Endodermal cell (in vitro differentiated cells): ENCODE data around the gene YIPF3. TPM values are rescaled to one million over a fixed set of nuclear protein-coding genes. Genes with fewer than 3 reads are reported as not detected.

ENCODE experiments used
- DNase-seq: peaks from one replicate; pipeline ENCODE4 v3.0.0-alpha.2; 2017
- H3K27ac ChIP-seq: 2 replicates; pipeline ENCODE4 v1.5.1; 2013; ENCODE audit warnings: mild to moderate bottlenecking, low read depth, low read length, moderate library complexity
- H3K27me3 ChIP-seq: 2 replicates; pipeline ENCODE4 v1.6.1; 2013; ENCODE audit warnings: mild to moderate bottlenecking, low read length, moderate library complexity; ENCODE audit not compliant: insufficient read depth, control insufficient read depth, poor library complexity, severe bottlenecking
- H3K36me3 ChIP-seq: 2 replicates; pipeline ENCODE4 v1.7.0; 2013; ENCODE audit warnings: mild to moderate bottlenecking, low read length, moderate library complexity; ENCODE audit not compliant: control insufficient read depth, insufficient read depth
- H3K4me1 ChIP-seq: one replicate; pipeline ENCODE4 v1.7.0; 2013; ENCODE audit warnings: low read length; ENCODE audit not compliant: control insufficient read depth, insufficient read depth
- H3K4me3 ChIP-seq: 2 replicates; pipeline ENCODE4 v1.5.1; 2013; ENCODE audit warnings: mild to moderate bottlenecking, low read length, moderate library complexity
- H3K9ac ChIP-seq: 2 replicates; pipeline ENCODE4 v1.6.1; 2013; ENCODE audit warnings: mild to moderate bottlenecking, low read length, moderate library complexity; ENCODE audit not compliant: poor library complexity, severe bottlenecking; ENCODE audit errors: extremely low read depth
- H3K9me3 ChIP-seq: 2 replicates; pipeline ENCODE4 v1.6.1; 2013; ENCODE audit warnings: mild to moderate bottlenecking, low read length, moderate library complexity; ENCODE audit not compliant: control insufficient read depth
- H3K27ac Mint-ChIP-seq: 2 replicates; pipeline ENCODE4 v1.8.0; 2020; ENCODE audit warnings: mixed read lengths
- H3K27me3 Mint-ChIP-seq: 2 replicates; pipeline ENCODE4 v1.8.0; 2021; ENCODE audit warnings: mild to moderate bottlenecking, mixed read lengths; ENCODE audit not compliant: insufficient read depth
- H3K36me3 Mint-ChIP-seq: 2 replicates; pipeline ENCODE4 v1.8.0; 2020; ENCODE audit warnings: low read depth, mixed read lengths
- H3K4me1 Mint-ChIP-seq: 2 replicates; pipeline ENCODE4 v1.8.0; 2020; ENCODE audit warnings: mixed read lengths
- H3K4me3 Mint-ChIP-seq: 2 replicates; pipeline ENCODE4 v1.8.0; 2020; ENCODE audit warnings: mild to moderate bottlenecking, moderate library complexity, mixed read lengths
- H3K9me3 Mint-ChIP-seq: 2 replicates; pipeline ENCODE4 v1.8.0; 2020; ENCODE audit warnings: mild to moderate bottlenecking, mixed read lengths
- WGBS, 2 experiments: methylation state at CpG; one replicate each; pipeline versions ENCODE4 v1.1.5 to v1.1.7; 2013; ENCODE audit warnings: missing lambda C conversion rate in 2 of 2, mixed read lengths in 1 of 2; ENCODE audit not compliant: insufficient coverage in 1 of 2, insufficient read length in 1 of 2; 5-methylcytosine and 5-hydroxymethylcytosine counted together
- total RNA-seq, 2 donors: library from RNA; stranded (reverse); fragmentation: NEBNext Ultra II Directional in 1 of 2; extraction: Animal tissue kit (Norgen Biotek cat#: 25700) in 1 of 2; gene quantifications; 2 replicates in 1 of 2; 3 replicates in 1 of 2; pipeline ENCODE4 v1.2.1, GENCODE V29; 2021
- TF ChIP-seq, protein P1 (sequence below): fragments of 200-600 bp; sonication (generic); conservative IDR thresholded peaks from 2 replicates; pipeline ENCODE4 v1.5.0; 2021; ENCODE audit warnings: antibody characterized with exemption, mild to moderate bottlenecking

Gene YIPF3
- total RNA-seq, 2 donors from 2014 or later, result 87.7 to 103 TPM

DNA sequence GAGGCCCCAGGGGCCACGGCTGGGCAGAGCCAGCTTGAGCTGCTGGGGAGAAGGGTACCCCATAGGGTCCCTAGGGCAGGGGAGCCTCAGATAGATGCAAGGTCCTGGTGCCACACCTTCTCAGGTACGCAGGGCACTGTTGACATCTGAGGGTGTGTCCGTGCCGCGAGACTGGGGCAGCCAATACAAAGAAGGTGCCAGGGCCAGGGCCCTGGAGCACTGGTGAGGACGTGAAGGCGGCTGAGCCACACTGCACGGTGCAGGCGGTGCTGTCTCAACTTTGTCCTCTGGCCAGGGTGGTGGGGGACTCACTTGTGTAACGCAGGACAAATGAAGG lies 5.9 kb downstream of the YIPF3 start:
- Histone ChIP-seq H3K9ac (no peak overlapping the region), H3K27ac (no peak overlapping the region)
- H3K27me3 Mint-ChIP-seq, result peaks cover 31% of the 10 kb centered on the region

DNA sequence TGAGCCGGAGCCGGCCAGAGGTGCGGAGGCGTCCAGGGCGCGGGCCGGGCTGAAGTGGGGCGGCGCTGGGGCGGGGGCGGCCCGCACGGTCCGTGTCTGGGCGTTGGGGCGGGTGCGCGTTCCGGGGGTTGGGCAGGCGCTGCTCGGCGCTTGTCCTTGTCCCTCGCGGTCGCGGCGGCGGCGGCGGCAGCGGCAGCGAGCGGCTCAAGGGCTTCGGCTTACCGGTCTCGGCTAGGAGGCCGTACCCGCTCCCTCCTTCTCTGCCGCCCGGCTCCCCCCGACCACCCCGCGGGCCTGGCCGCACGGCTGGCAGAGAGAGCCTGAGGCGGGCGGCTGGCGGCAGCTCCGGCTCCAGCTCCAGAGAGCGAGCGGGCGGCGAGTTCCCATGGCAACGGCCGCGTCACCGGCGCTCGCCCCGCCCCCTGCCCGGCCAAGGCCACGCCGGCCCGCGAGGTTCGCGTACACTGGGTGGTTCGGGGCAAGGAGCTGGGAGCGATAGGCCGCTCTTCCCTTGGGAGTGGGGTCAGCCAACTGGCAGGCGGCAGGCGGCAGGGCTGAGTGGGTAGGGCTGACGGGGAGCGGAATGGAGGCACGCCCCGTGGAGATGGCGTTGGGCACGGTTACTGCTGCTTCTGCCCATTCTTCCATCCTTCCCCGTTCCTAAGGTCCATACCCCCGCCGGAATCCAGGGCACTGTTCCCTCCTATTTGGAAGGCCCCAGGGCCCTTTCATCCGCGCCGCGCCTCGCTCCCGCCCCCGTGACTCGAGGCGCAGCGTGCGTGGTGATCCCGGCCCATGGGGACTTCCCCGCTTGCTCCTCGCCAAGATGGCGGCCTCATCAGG lies 6.5 kb downstream of the YIPF3 start, which contains the start of gene LRRC73:
Gene LRRC73, minus strand, starts transcription at position 363 of the 843 bp plus-strand sequence. CDS start 561 bp downstream, outside the sequence.
- no peak within 1 kb of the TSS for H3K27ac Mint-ChIP-seq
- Histone ChIP-seq H3K9ac (no peak within 1 kb of the TSS), H3K4me1 (no peaks in the 10 kb centered on the region), H3K36me3 (peaks cover 42% of the 10 kb centered on the region), H3K9me3 (no peaks in the 10 kb centered on the region), H3K4me3 (peak within 1 kb of the TSS; percentile 58), H3K27me3 (peaks cover 23% of the 10 kb centered on the region), H3K27ac (no peak within 1 kb of the TSS)
- peak within 1 kb of the TSS; percentile 61 for H3K4me3 Mint-ChIP-seq
- peaks cover 31% of the 10 kb centered on the region for H3K27me3 Mint-ChIP-seq
- peaks cover 4% of the 10 kb centered on the region for H3K4me1 Mint-ChIP-seq
- peak; percentile 94 for DNase-seq
- no peaks in the 10 kb centered on the region for H3K9me3 Mint-ChIP-seq
- H3K36me3 Mint-ChIP-seq, result peaks cover 29% of the 10 kb centered on the region
- TF ChIP-seq, protein P1, sequence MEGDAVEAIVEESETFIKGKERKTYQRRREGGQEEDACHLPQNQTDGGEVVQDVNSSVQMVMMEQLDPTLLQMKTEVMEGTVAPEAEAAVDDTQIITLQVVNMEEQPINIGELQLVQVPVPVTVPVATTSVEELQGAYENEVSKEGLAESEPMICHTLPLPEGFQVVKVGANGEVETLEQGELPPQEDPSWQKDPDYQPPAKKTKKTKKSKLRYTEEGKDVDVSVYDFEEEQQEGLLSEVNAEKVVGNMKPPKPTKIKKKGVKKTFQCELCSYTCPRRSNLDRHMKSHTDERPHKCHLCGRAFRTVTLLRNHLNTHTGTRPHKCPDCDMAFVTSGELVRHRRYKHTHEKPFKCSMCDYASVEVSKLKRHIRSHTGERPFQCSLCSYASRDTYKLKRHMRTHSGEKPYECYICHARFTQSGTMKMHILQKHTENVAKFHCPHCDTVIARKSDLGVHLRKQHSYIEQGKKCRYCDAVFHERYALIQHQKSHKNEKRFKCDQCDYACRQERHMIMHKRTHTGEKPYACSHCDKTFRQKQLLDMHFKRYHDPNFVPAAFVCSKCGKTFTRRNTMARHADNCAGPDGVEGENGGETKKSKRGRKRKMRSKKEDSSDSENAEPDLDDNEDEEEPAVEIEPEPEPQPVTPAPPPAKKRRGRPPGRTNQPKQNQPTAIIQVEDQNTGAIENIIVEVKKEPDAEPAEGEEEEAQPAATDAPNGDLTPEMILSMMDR, result no peak
- WGBS, 2 experiments, result 14 to 46% methylated on average over 31 to 96 of the region's 96 CpGs

More for the DNA sequence above, 5.9 kb downstream of the YIPF3 start:
- TF ChIP-seq, protein P1, result no peak
- H3K4me3 ChIP-seq, result no peak overlapping the region
- whole genome bisulfite sequencing, 2 experiments, result 94 to 96% methylated on average over 9 to 10 of the region's 10 CpGs
- H3K9me3 ChIP-seq, result no peaks in the 10 kb centered on the region
- H3K4me1 ChIP-seq, result peaks cover 4% of the 10 kb centered on the region
- no peak for DNase-seq
- peaks cover 8% of the 10 kb centered on the region for H3K4me1 Mint-ChIP-seq
- H3K4me3 Mint-ChIP-seq, result peak overlapping the region; percentile 61
- peaks cover 23% of the 10 kb centered on the region for H3K27me3 ChIP-seq
- peaks cover 48% of the 10 kb centered on the region for H3K36me3 ChIP-seq
- H3K36me3 Mint-ChIP-seq, result peaks cover 35% of the 10 kb centered on the region
- no peaks in the 10 kb centered on the region for H3K9me3 Mint-ChIP-seq
- no peak overlapping the region for H3K27ac Mint-ChIP-seq

DNA sequence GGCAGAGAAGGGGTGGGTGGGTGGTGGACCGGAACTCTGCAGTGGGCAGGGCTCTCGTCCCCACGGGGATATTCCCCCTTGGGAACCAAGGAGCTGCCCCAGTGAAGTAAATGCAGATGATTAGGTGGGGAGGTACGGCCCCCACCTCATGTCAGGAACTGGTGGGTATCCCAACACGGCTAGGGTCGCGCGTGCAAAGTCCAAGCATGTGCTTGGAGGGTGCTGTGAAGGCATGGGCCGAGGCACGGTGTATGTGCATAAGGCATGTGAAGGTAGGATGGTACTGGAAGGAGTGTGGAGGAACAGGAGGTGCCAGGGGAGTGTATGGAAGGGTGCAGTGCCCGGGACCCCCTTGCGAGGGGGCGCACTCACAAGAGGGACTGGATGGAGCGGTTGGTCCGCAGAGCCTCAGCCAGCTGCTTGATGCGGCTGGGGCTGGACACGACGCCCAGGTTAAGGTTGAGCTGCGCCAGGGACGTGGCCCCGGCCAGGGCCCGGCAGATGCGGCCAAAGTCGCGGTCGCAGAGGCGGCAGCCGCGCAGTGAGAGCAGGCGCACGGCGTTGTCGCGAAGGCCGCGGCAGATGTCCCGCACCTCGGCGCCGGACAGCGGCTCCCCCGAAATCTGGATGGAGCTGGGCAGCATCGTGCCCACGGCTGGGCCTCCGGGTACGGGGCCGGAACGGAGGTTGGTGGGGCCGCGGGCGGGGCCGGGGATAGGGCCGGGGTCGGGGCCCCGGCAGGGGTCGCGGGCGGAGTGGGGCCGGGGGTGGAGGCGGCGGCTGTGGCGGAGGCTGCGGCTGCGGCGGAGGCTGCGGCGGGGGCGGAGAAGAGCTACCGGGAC lies 7.4 kb downstream of the YIPF3 start:
- 10 to 13% methylated on average over 28 to 69 of the region's 69 CpGs for WGBS, 2 experiments
- no peak overlapping the region for H3K9ac ChIP-seq
- TF ChIP-seq, protein P1, result no peak
- no peak overlapping the region for H3K27ac ChIP-seq
- DNase-seq, result peak; percentile 71
- Mint-ChIP-seq H3K9me3 (no peaks in the 10 kb centered on the region), H3K27me3 (peaks cover 31% of the 10 kb centered on the region), H3K27ac (no peak overlapping the region), H3K36me3 (peaks cover 26% of the 10 kb centered on the region), H3K4me3 (peak overlapping the region; percentile 61), H3K4me1 (peaks cover 2% of the 10 kb centered on the region)
- peak overlapping the region; percentile 58 for H3K4me3 ChIP-seq
- peaks cover 23% of the 10 kb centered on the region for H3K27me3 ChIP-seq
- no peaks in the 10 kb centered on the region for H3K4me1 ChIP-seq
- H3K9me3 ChIP-seq, result no peaks in the 10 kb centered on the region
- peaks cover 35% of the 10 kb centered on the region for H3K36me3 ChIP-seq
